OCI-LY1 (cell line): Measurements from ENCODE around the gene NEU1.
A peak's percentile ranks its signal among the peaks of the same experiment; 100 is the strongest.

ENCODE experiments used
- H2AFZ ChIP-seq: fragments of 200-600 bp; sonication (generic), shearing (Covaris generic); 2 replicates; pipeline ENCODE4 v1.6.0; 2014; ENCODE audit warnings: antibody characterized with exemption, mild to moderate bottlenecking, low read length
- H3F3A ChIP-seq: fragments of 200-600 bp; sonication (generic), shearing (Covaris generic); 2 replicates; pipeline ENCODE4 v1.6.0; 2014; ENCODE audit warnings: mild to moderate bottlenecking, antibody characterized with exemption, low read length, moderate library complexity; ENCODE audit not compliant: insufficient read depth
- H3K27ac ChIP-seq: fragments of 200-600 bp; sonication (generic); 2 replicates; pipeline ENCODE4 v1.5.1; 2014; ENCODE audit warnings: low read length, mixed run types, mild to moderate bottlenecking, low read depth; ENCODE audit not compliant: poor library complexity, severe bottlenecking
- H3K27me3 ChIP-seq: fragments of 200-600 bp; sonication (generic); 2 replicates; pipeline ENCODE4 v1.6.0; 2014; ENCODE audit warnings: antibody characterized with exemption, mild to moderate bottlenecking, low read length, moderate library complexity; ENCODE audit not compliant: insufficient read depth
- H3K36me3 ChIP-seq: fragments of 200-600 bp; sonication (generic); 2 replicates; pipeline ENCODE4 v1.6.1; 2014; ENCODE audit warnings: mild to moderate bottlenecking, antibody characterized with exemption, low read length, moderate library complexity, mixed read lengths; ENCODE audit not compliant: insufficient read depth
- H3K4me1 ChIP-seq: fragments of 200-600 bp; sonication (generic); 2 replicates; pipeline ENCODE4 v1.5.1; 2014; ENCODE audit warnings: mild to moderate bottlenecking, low read length, moderate library complexity; ENCODE audit not compliant: insufficient read depth, severe bottlenecking
- H3K4me2 ChIP-seq: fragments of 200-600 bp; sonication (generic), shearing (Covaris generic); 2 replicates; pipeline ENCODE4 v1.6.1; 2014; ENCODE audit warnings: low read length
- H3K4me3 ChIP-seq: fragments of 200-600 bp; sonication (generic); 2 replicates; pipeline ENCODE4 v1.5.1; 2014; ENCODE audit warnings: low read length, low read depth, mild to moderate bottlenecking, mixed read lengths; ENCODE audit not compliant: poor library complexity, severe bottlenecking
- H3K79me2 ChIP-seq: fragments of 200-600 bp; shearing (Covaris generic); 2 replicates; pipeline ENCODE4 v1.6.1; 2016; ENCODE audit warnings: mixed run types, low read length, mixed read lengths; ENCODE audit not compliant: insufficient read depth
- H3K9ac ChIP-seq: fragments of 200-600 bp; sonication (generic), shearing (Covaris generic); 2 replicates; pipeline ENCODE4 v1.6.1; 2014; ENCODE audit warnings: mild to moderate bottlenecking, low read length, mixed read lengths
- H3K9me2 ChIP-seq: fragments of 200-600 bp; sonication (generic), shearing (Covaris generic); 2 replicates; pipeline ENCODE4 v1.6.1; 2014; ENCODE audit warnings: low read depth, mild to moderate bottlenecking, low read length, mixed read lengths
- H3K9me3 ChIP-seq: fragments of 200-600 bp; shearing (Covaris generic); 2 replicates; pipeline ENCODE4 v1.6.1; 2014; ENCODE audit warnings: low read length, mixed read lengths
- H4K20me1 ChIP-seq: fragments of 200-600 bp; sonication (generic), shearing (Covaris generic); 2 replicates; pipeline ENCODE4 v1.6.0; 2016; ENCODE audit warnings: mild to moderate bottlenecking, low read length; ENCODE audit not compliant: insufficient read depth
- EZH2 ChIP-seq: fragments of 200-600 bp; sonication (generic), shearing (Covaris generic); IDR thresholded peaks from 2 replicates; pipeline ENCODE4 v1.8.0; 2017; ENCODE audit warnings: borderline replicate concordance, mixed run types, mild to moderate bottlenecking, antibody characterized with exemption, low read length, moderate library complexity, mixed read lengths
- TF ChIP-seq, protein P1 (sequence below): fragments of 200-600 bp; sonication (generic), shearing (Covaris generic); IDR thresholded peaks from 2 replicates; pipeline ENCODE4 v1.5.1; 2017; ENCODE audit warnings: mild to moderate bottlenecking, antibody characterized with exemption, low read length, moderate library complexity, mixed read lengths

The NEU1 gene

DNA sequence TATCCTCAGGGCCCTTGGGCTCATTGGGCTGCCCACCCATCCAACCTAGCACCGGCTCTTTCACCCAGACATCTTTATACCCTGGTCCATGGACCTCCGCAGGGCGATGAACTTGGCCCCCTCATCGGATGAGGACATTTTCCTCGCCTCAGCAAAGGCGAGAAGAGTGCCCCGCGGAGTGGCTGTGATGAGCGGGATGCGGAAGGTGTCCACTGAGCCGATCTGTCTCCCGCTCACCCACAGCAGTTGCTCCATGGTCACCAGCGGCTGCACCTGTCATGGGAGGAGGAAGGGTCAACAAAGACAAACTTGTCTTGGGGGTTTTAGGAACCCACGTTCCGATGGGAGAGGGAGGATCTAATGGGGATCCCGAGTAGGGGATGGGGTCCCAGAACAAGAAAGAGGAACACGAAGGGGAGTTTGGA, 690 bp downstream of the NEU1 start:
- H3K4me3 ChIP-seq, result peak overlapping the region; percentile 67
- no peak overlapping the region for H3K27ac ChIP-seq
- peaks cover 31% of the 10 kb centered on the region for H3K36me3 ChIP-seq
- no peaks in the 10 kb centered on the region for H4K20me1 ChIP-seq
- no peaks in the 10 kb centered on the region for H3K9me3 ChIP-seq
- no peak overlapping the region for H2AFZ ChIP-seq
- H3K27me3 ChIP-seq, result no peaks in the 10 kb centered on the region
- peak overlapping the region; percentile 76 for H3K4me2 ChIP-seq
- H3K9ac ChIP-seq, result peak overlapping the region; percentile 73
- no peaks in the 10 kb centered on the region for H3K79me2 ChIP-seq
- H3F3A ChIP-seq, result no peaks in the 10 kb centered on the region
- H3K4me1 ChIP-seq, result peaks cover 26% of the 10 kb centered on the region
- no peaks in the 10 kb centered on the region for H3K9me2 ChIP-seq
- TF ChIP-seq, protein P1, sequence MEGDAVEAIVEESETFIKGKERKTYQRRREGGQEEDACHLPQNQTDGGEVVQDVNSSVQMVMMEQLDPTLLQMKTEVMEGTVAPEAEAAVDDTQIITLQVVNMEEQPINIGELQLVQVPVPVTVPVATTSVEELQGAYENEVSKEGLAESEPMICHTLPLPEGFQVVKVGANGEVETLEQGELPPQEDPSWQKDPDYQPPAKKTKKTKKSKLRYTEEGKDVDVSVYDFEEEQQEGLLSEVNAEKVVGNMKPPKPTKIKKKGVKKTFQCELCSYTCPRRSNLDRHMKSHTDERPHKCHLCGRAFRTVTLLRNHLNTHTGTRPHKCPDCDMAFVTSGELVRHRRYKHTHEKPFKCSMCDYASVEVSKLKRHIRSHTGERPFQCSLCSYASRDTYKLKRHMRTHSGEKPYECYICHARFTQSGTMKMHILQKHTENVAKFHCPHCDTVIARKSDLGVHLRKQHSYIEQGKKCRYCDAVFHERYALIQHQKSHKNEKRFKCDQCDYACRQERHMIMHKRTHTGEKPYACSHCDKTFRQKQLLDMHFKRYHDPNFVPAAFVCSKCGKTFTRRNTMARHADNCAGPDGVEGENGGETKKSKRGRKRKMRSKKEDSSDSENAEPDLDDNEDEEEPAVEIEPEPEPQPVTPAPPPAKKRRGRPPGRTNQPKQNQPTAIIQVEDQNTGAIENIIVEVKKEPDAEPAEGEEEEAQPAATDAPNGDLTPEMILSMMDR, result no peak
- no peak for TF ChIP-seq EZH2

DNA sequence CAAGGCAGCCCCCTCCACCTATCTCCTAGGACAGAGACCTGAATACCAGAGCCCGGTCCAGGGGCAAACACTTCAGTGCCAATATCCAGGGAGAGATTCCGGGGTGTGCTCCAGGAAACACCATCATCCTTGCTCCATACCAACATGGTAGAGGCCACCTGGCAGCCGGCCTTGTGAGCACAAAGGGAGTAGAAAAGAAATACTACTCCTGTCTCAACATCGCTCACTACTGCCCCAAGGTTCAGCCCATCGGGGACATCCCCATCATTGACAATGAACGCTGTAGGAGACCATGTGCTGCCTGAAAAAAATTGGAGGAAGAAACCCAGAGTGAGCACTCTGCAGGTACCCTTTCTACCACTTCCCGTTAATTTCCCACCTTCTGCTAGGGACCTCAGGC, 1.5 kb downstream of the NEU1 start:
- Histone ChIP-seq H3F3A (no peaks in the 10 kb centered on the region), H3K4me2 (no peak overlapping the region), H3K36me3 (peaks cover 31% of the 10 kb centered on the region), H2AFZ (no peak overlapping the region), H4K20me1 (no peaks in the 10 kb centered on the region), H3K9me2 (no peaks in the 10 kb centered on the region), H3K4me3 (no peak overlapping the region), H3K9ac (no peak overlapping the region), H3K4me1 (peaks cover 26% of the 10 kb centered on the region), H3K27me3 (no peaks in the 10 kb centered on the region), H3K79me2 (no peaks in the 10 kb centered on the region), H3K27ac (no peak overlapping the region), H3K9me3 (no peaks in the 10 kb centered on the region)
- TF ChIP-seq EZH2, result no peak
- TF ChIP-seq, protein P1, result no peak

DNA sequence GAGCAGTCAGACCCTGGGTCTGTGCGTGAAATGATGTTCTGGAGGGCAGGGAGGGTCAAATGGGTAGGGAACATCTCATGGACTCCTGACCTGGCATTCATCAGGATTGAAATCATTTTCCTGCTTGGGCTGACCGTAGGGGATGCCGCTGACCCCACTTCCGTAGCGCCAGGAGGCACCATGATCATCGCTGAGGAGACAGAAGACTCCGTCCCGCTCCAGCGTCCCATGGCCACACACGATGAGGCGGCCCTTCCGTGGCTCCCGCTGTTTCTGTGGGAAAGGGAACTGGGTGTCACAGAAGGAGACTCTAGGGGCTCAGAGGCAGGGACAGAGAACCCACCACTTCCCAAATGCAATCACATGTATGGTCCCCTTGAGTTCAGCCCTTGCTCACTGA, 2.3 kb downstream of the NEU1 start:
- no peak overlapping the region for H3K4me2 ChIP-seq
- no peaks in the 10 kb centered on the region for H3F3A ChIP-seq
- H3K9me2 ChIP-seq, result no peaks in the 10 kb centered on the region
- H3K27me3 ChIP-seq, result no peaks in the 10 kb centered on the region
- H3K4me1 ChIP-seq, result peaks cover 26% of the 10 kb centered on the region
- no peak overlapping the region for H2AFZ ChIP-seq
- TF ChIP-seq EZH2, result no peak
- TF ChIP-seq, protein P1, result no peak
- H3K4me3 ChIP-seq, result no peak overlapping the region
- H3K9ac ChIP-seq, result no peak overlapping the region
- no peaks in the 10 kb centered on the region for H4K20me1 ChIP-seq
- H3K27ac ChIP-seq, result no peak overlapping the region
- no peaks in the 10 kb centered on the region for H3K9me3 ChIP-seq
- no peaks in the 10 kb centered on the region for H3K79me2 ChIP-seq
- peaks cover 31% of the 10 kb centered on the region for H3K36me3 ChIP-seq
